Hematopoietic multipotent progenitor cell treated with erythropoietin and hydrocortisone succinate and interleukin-3 and kit ligand, for 17 days (in vitro differentiated cells): ENCODE measurements around the gene CDIPT.
A peak's percentile ranks its signal among the peaks of the same experiment; 100 is the strongest.

Experiments used
- DNase-seq: peaks from one replicate; pipeline ENCODE4 v3.0.0-alpha.2; 2015; ENCODE audit warnings: low spot score

The CDIPT gene

GRCh38 chr16:29825145-29826044 is 37.6 kb downstream of the CDIPT start:
- DNase-seq, result no peak

- DNase-seq, result no peak
Observed at GRCh38 chr16:29824589-29825144, 38.4 kb downstream of the CDIPT start.

- DNase-seq, result no peak
Observed at GRCh38 chr16:29821643-29822115, 41.3 kb downstream of the CDIPT start.

- DNase-seq, result peak; percentile 49
Observed at GRCh38 chr16:29820730-29821642, 42.0 kb downstream of the CDIPT start.

- DNase-seq, result peak; percentile 66
Observed at GRCh38 chr16:29820271-29820701, 42.7 kb downstream of the CDIPT start, which contains the start of gene MVP. Gene MVP, plus strand, starts transcription at chr16:29820462. Its CDS starts 10,088 bp downstream, at chr16:29830550.

- DNase-seq, result no peak
Observed at GRCh38 chr16:29819506-29819905, 43.5 kb downstream of the CDIPT start.

DNA sequence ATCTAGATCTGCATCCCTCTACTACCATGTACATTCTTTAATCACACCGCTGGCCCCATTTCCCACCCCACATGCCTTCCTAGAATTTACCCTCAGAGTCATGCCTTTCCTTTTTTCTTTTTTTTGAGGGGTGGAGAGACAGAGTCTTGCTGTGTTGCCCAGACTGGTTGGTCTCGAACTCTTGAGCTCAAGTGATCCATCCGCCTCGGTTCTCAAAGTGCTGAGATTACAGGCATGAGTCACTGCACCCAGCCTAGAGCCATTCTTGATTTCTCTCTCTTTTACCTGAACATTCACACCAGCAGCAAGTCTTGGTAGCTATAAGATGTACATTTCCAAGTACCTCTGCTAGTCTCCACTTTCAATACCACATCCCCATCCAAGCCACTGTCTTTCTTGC is 44.9 kb downstream of the CDIPT start:
- no peak for DNase-seq

- DNase-seq, result no peak
Observed at GRCh38 chr16:29816694-29817441, 46.2 kb downstream of the CDIPT start.

- DNase-seq, result peak; percentile 97
Observed at GRCh38 chr16:29815793-29816693, 47.0 kb downstream of the CDIPT start, which contains the start of gene PAGR1. Gene PAGR1, plus strand, starts transcription at chr16:29816152. Its CDS starts 374 bp downstream, at chr16:29816526.

DNA sequence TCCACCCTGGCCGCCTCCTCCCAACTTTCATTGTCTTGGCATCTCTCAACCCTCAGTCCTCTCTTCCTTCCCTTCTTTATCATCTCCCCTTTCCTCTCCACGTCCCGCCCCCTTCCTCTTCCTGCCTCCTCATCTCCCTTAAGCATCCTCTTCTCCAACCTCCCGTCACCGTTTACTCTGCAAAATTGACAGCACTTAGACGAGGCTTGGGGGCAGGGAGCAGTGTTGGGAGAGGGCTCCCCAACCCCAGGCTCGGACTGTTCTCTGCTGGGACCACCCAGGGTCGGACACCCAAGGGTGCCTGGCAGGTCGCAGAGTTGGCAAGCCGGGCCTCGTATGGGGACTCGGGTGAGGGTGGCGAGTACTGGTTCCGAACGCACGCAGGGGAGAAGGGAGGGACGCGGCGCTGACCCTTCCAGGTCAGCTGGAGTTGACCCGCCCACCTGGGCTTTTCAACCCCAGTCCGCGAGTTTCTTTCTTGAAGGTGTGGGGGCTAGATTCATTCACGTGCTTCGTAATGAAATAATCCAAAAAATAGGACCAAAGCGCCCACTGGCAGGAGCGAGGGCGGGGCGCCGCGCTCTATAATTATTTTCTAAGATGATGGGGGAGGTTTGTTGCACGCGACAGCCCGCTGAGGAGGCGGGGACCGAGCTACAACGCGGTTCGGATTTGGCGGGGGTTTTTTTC is 47.8 kb downstream of the CDIPT start:
- DNase-seq, result no peak

DNA sequence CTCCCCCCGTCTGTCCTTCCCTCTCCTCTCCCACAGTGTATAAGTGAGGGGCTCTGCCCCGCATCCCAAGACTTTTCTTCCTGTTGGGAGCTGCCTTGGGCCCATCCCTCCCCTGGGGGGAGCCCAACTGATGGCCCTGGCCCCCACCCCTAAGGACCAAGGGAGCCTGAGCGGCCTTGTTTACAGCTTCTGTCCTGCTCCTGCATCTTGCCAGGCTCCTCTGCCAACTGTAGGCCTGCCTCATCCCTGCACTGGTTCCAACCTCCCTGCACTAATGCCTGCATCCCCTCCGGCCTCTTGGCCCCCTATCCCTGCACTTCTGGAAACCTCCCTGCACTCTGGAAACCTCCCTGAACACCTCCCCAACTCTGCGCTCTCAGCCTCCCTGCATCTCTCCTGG is 48.4 kb downstream of the CDIPT start:
- no peak for DNase-seq

DNA sequence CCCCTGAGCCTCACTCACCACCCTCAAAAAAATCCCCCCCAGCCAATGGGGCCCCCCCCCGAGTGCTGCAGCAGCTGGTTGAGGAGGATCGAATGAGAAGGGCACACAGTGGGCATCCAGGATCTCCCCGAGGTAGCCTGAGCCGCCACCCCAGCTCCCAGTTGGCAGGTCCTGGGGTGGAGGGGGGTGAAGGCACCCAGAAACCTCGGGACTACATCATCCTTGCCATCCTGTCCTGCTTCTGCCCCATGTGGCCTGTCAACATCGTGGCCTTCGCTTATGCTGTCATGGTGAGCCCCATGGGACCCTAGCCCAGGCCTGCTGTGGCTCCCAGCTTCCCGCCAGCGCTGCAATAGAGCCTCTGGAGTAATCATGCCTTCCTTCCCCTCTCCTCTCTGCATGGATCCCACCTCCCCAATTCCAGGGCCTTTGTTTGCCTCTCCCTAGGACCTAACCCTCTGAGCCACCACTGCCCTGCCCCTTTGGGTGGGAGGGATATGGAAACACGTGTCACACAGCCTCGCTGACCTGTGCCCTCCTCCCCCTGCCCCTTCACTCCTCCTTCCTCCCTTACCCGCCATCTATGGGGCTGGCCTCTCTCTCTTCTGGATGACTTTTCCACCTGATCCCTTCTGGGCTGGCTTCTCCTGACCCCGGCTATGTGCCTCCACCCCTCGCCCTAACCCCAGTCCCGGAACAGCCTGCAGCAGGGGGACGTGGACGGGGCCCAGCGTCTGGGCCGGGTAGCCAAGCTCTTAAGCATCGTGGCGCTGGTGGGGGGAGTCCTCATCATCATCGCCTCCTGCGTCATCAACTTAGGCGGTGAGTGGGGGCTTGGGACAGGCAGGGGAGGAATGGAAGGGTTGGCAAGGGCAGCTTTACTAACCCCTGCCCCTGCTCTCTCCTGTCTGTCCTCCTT is 49.1 kb downstream of the CDIPT start:
- no peak for DNase-seq

DNA sequence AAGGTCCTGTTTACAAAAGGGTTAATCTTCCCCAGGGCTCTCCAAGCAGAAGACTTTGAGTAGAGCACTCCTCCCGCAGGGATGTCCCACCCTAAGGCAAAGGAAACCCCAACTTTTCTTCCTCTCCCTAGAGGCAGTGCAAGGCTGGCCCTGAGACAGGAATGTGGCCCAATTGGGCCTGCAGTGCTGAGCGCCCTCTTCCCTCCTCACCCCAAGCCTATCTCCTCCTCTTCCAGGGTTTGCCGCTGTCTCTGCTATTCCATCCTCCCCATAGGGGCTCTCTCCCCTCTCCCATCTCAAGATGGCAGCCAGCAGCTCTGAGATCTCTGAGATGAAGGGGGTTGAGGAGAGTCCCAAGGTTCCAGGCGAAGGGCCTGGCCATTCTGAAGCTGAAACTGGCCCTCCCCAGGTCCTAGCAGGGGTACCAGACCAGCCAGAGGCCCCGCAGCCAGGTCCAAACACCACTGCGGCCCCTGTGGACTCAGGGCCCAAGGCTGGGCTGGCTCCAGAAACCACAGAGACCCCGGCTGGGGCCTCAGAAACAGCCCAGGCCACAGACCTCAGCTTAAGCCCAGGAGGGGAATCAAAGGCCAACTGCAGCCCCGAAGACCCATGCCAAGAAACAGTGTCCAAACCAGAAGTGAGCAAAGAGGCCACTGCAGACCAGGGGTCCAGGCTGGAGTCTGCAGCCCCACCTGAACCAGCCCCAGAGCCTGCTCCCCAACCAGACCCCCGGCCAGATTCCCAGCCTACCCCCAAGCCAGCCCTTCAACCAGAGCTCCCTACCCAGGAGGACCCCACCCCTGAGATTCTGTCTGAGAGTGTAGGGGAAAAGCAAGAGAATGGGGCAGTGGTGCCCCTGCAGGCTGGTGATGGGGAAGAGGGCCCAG is 50.0 kb downstream of the CDIPT start:
- DNase-seq, result no peak

- peak; percentile 28 for DNase-seq
Observed at GRCh38 chr16:29811896-29812665, 50.9 kb downstream of the CDIPT start, which contains the start of gene PRRT2. Gene PRRT2, plus strand, starts transcription at chr16:29812193. Its CDS starts 862 bp downstream, at chr16:29813055.

DNA sequence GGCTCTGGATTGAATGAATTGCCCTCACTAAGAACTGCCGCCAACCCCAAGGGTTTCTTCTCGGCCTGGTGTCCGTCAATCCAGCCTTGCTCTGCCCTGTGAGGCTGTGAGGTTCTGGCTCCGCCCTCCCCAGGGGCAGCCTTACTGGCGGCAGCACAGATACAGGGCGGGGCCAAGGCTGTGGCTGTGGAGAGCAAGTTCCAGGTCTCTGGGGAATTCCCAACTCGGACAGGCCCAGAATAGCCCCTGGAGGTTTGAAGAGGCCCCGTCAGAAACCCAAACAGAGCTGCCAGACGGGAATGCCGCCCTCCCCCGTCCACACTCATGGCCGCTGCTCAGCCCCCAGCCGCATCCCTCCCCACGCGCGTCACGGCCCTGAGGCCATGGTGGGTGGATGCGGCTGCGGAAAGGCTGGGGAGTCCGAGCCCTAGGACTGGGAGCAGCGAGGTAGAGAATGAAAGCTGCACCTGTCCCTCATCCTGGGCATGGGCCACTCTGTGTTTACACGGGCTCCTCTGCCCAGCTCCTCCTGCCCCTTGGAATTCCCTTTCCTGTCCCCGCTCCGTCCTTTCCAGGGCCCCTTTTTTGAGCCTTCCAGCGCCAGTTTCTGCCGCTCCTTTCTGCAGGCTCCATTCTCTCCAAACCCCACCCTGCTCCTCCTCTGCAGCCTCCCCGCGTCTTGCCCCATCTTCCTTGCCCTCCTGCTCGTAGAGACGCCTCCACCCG is 51.7 kb downstream of the CDIPT start:
- DNase-seq, result peak; percentile 88

DNA sequence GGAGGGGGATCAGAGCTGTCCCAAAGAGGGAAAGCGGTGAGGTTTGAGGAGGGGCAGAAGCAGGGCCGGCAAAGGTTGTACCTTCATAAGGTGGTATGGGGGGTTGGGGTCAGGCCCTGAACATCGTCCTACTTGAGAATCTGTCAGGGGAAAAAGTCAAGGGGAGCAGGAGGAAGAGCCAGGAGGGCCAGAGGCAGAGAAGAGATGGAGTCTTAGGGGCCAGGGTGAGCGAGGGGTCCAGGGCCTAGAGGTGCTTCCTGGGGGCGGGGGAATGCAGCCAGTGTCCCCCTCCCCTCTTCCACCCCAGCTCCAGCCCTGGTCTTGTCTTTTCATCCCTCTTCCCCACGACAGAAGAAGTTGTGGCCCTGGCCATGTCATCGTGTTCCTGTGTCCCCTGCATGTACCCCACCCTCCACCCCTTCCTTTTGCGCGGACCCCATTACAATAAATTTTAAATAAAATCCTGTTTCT is 52.3 kb downstream of the CDIPT start:
- DNase-seq, result no peak
